IMR-90 (cell line): ENCODE measurements around the gene CDADC1. TPM values are rescaled to one million over a fixed set of nuclear protein-coding genes. Genes with fewer than 3 reads are reported as not detected.

Experiments
- ATAC-seq: fragments of 200-7000 bp; cut with Tn5 transposase; 2 replicates; pipeline ENCODE4 v1.9.1; 2020; ENCODE audit warnings: low read depth, mild to moderate bottlenecking, moderate library complexity
- BruUV-seq: library from RNA; stranded (reverse); fragments of 400-500 nt; replicated peaks from 2 replicates; lab custom pipeline; 2021; lab: Mats Ljungman, UMichigan
- CTCF ChIA-PET: fragments of 300-600 bp; formaldehyde crosslinking; extraction: SDS; loops from one replicate; lab custom pipeline; 2021; ENCODE audit warnings: antibody characterized with exemption; lab: Yijun Ruan, JAX
- POLR2A ChIA-PET: fragments of 300-600 bp; sonication (Branson Sonifier 250); formaldehyde crosslinking; loops from one replicate; lab custom pipeline; 2022; ENCODE audit warnings: antibody characterized with exemption; ENCODE audit not compliant: unreplicated experiment; lab: Charles Lee
- DNase-seq: peaks from one replicate; pipeline ENCODE4 v3.0.0; 2013
- H2AFZ ChIP-seq: replicated peaks from 2 replicates; pipeline ENCODE3; 2013; ENCODE audit warnings: low read length, mild to moderate bottlenecking; ENCODE audit not compliant: poor library complexity
- H2AK5ac ChIP-seq: 2 replicates; pipeline ENCODE4 v1.6.1; 2013; ENCODE audit warnings: low read depth, low read length, inconsistent platforms
- H2AK9ac ChIP-seq: replicated peaks from 2 replicates; pipeline ENCODE3; 2013; ENCODE audit warnings: mild to moderate bottlenecking, low read depth, low read length, moderate library complexity; ENCODE audit not compliant: poor library complexity
- H2BK120ac ChIP-seq: 2 replicates; pipeline ENCODE4 v1.6.1; 2013; ENCODE audit warnings: low read depth, low read length, inconsistent platforms
- H2BK15ac ChIP-seq: 3 replicates; pipeline ENCODE4 v1.6.1; 2013; ENCODE audit warnings: low read depth, low read length, inconsistent platforms
- H2BK20ac ChIP-seq: 2 replicates; pipeline ENCODE4 v1.6.1; 2013; ENCODE audit warnings: low read depth, mild to moderate bottlenecking, inconsistent platforms, low read length, moderate library complexity
- H2BK5ac ChIP-seq: 2 replicates; pipeline ENCODE4 v1.6.1; 2013; ENCODE audit warnings: mild to moderate bottlenecking, low read depth, low read length, inconsistent platforms; ENCODE audit not compliant: poor library complexity, severe bottlenecking
- H3K14ac ChIP-seq: replicated peaks from 2 replicates; pipeline ENCODE4 v1.6.1; 2013; ENCODE audit warnings: low read depth, low read length, inconsistent platforms
- H3K18ac ChIP-seq: 2 replicates; pipeline ENCODE4 v1.6.1; 2013; ENCODE audit warnings: low read depth, low read length, control low read depth
- H3K23ac ChIP-seq: 2 replicates; pipeline ENCODE4 v1.6.1; 2013; ENCODE audit warnings: low read depth, low read length, inconsistent platforms
- H3K27ac ChIP-seq: 2 replicates; pipeline ENCODE4 v1.5.1; 2013; ENCODE audit warnings: mild to moderate bottlenecking, control low read depth, low read length; ENCODE audit not compliant: insufficient read depth
- H3K27me3 ChIP-seq: 2 replicates; pipeline ENCODE4 v1.6.1; 2013; ENCODE audit warnings: low read length; ENCODE audit not compliant: control insufficient read depth, insufficient read depth
- H3K36me3 ChIP-seq: 2 replicates; pipeline ENCODE4 v1.6.1; 2013; ENCODE audit warnings: low read length, mixed read lengths; ENCODE audit not compliant: control insufficient read depth, insufficient read depth
- H3K4ac ChIP-seq: 2 replicates; pipeline ENCODE4 v1.6.1; 2013; ENCODE audit warnings: low read depth, low read length, inconsistent platforms
- H3K4me1 ChIP-seq: 2 replicates; pipeline ENCODE4 v1.6.1; 2013; ENCODE audit warnings: low read length, mixed read lengths; ENCODE audit not compliant: control insufficient read depth, insufficient read depth
- H3K4me2 ChIP-seq: 2 replicates; pipeline ENCODE4 v1.6.1; 2013; ENCODE audit warnings: low read depth, mild to moderate bottlenecking, control low read depth, low read length, moderate library complexity
- H3K4me3 ChIP-seq: 2 replicates; pipeline ENCODE4 v1.5.1; 2013; ENCODE audit warnings: low read depth, mild to moderate bottlenecking, control low read depth, low read length, moderate library complexity; ENCODE audit not compliant: insufficient read depth
- H3K56ac ChIP-seq: 2 replicates; pipeline ENCODE4 v1.6.1; 2013; ENCODE audit warnings: low read length, inconsistent platforms; ENCODE audit not compliant: insufficient read depth; ENCODE audit errors: extremely low read depth
- H3K79me1 ChIP-seq, 2 experiments: 2 replicates each; pipeline ENCODE4 v1.6.1; 2013; ENCODE audit warnings: low read length in 2 of 2, inconsistent platforms in 1 of 2, low read depth in 1 of 2
- H3K9ac ChIP-seq: 2 replicates; pipeline ENCODE4 v1.6.1; 2013; ENCODE audit warnings: low read depth, low read length, control low read depth
- H3K9me1 ChIP-seq: 2 replicates; pipeline ENCODE4 v1.6.1; 2013; ENCODE audit warnings: low read length, inconsistent platforms; ENCODE audit not compliant: insufficient read depth
- H3K9me3 ChIP-seq: 2 replicates; pipeline ENCODE4 v1.6.1; 2013; ENCODE audit warnings: low read length; ENCODE audit not compliant: control insufficient read depth, insufficient read depth
- H4K20me1 ChIP-seq: 2 replicates; pipeline ENCODE4 v1.6.1; 2013; ENCODE audit warnings: low read length, inconsistent platforms; ENCODE audit not compliant: insufficient read depth
- H4K5ac ChIP-seq: 2 replicates; pipeline ENCODE4 v1.6.1; 2013; ENCODE audit warnings: mild to moderate bottlenecking, low read depth, low read length, control low read depth
- H4K8ac ChIP-seq, 2 experiments: 2 replicates each; pipeline ENCODE4 v1.6.1; 2013; ENCODE audit warnings: low read depth in 2 of 2, low read length in 2 of 2, control low read depth in 1 of 2, inconsistent platforms in 1 of 2
- H4K91ac ChIP-seq: 2 replicates; pipeline ENCODE4 v1.6.1; 2013; ENCODE audit warnings: low read depth, low read length, inconsistent platforms; ENCODE audit not compliant: insufficient read depth
- BHLHE40 ChIP-seq: fragments of 150-350 bp; IDR thresholded peaks from 2 replicates; pipeline ENCODE4 v1.6.1; 2016; ENCODE audit warnings: mild to moderate bottlenecking, low read depth, low read length
- CEBPB ChIP-seq: IDR thresholded peaks from 2 replicates; pipeline ENCODE4 v1.6.1; 2012; ENCODE audit warnings: low read depth, low read length, improper control_type of control experiment
- CHD1 ChIP-seq: IDR thresholded peaks from 2 replicates; pipeline ENCODE4 v1.6.1; 2012; ENCODE audit warnings: low read depth, low read length, improper control_type of control experiment
- FOS ChIP-seq: fragments of 150-350 bp; IDR thresholded peaks from 2 replicates; pipeline ENCODE4 v1.6.1; 2016; ENCODE audit warnings: low read depth, low read length
- MAFK ChIP-seq: IDR thresholded peaks from 2 replicates; pipeline ENCODE4 v1.6.1; 2012; ENCODE audit warnings: low read depth, low read length, improper control_type of control experiment
- MAZ ChIP-seq: IDR thresholded peaks from 2 replicates; pipeline ENCODE4 v1.6.1; 2012; ENCODE audit warnings: low read depth, mild to moderate bottlenecking, low read length, improper control_type of control experiment, moderate library complexity, borderline replicate concordance
- MXI1 ChIP-seq: IDR thresholded peaks from 2 replicates; pipeline ENCODE4 v1.6.1; 2012; ENCODE audit warnings: low read depth, mild to moderate bottlenecking, low read length, moderate library complexity, borderline replicate concordance
- NFE2L2 ChIP-seq: fragments of 150-350 bp; IDR thresholded peaks from 2 replicates; pipeline ENCODE4 v1.6.1; 2016; ENCODE audit warnings: low read depth, mild to moderate bottlenecking, low read length
- POLR2A ChIP-seq: IDR thresholded peaks from 2 replicates; pipeline ENCODE4 v1.6.1; 2012; ENCODE audit warnings: mild to moderate bottlenecking, low read depth, low read length
- RAD21 ChIP-seq: IDR thresholded peaks from 2 replicates; pipeline ENCODE4 v1.6.1; 2012; ENCODE audit warnings: low read length, improper control_type of control experiment
- RCOR1 ChIP-seq: IDR thresholded peaks from 2 replicates; pipeline ENCODE4 v1.6.1; 2012; ENCODE audit warnings: mild to moderate bottlenecking, low read length, improper control_type of control experiment; ENCODE audit not compliant: insufficient replicate concordance
- SMC3 ChIP-seq: fragments of 150-350 bp; IDR thresholded peaks from 2 replicates; pipeline ENCODE4 v1.6.1; 2016; ENCODE audit warnings: low read depth, mild to moderate bottlenecking, antibody characterized with exemption, low read length, moderate library complexity
- USF2 ChIP-seq: fragments of 150-350 bp; IDR thresholded peaks from 2 replicates; pipeline ENCODE4 v1.6.1; 2017; ENCODE audit warnings: mild to moderate bottlenecking, antibody characterized with exemption, low read length, low read depth
- WGBS, 2 experiments: methylation state at CpG; one replicate each; pipeline versions ENCODE4 v1.1.5 to v1.1.7; 2013; ENCODE audit warnings: missing lambda C conversion rate in 2 of 2; ENCODE audit not compliant: insufficient read length in 1 of 2; ENCODE audit errors: extremely low coverage in 2 of 2; 5-methylcytosine and 5-hydroxymethylcytosine counted together
- dilution Hi-C: fragments of 300-500 bp; cut with HindIII; formaldehyde crosslinking; loops from one replicate; pipeline ENCODE4 v1.14.3; 2018; ENCODE audit warnings: low sequenced_read_pairs; ENCODE audit not compliant: unreplicated experiment
- in situ Hi-C: fragments of 300-500 bp; cut with MboI; formaldehyde crosslinking; loops from 3 replicates; pipeline ENCODE4 v1.14.3; 2019; ENCODE audit warnings: low sequenced_read_pairs, inconsistent platforms, mixed read lengths
- intact Hi-C: fragments of 100-400 bp; cut with micrococcal nuclease; formaldehyde crosslinking; loops from 2 replicates; pipeline ENCODE4 v1.10.0; 2022
- polyA plus RNA-seq, 3 experiments: library from polyadenylated mRNA; depleted of rRNA; stranded (reverse); fragments of >200 nt; gene quantifications; 2 replicates each; pipeline ENCODE4 v1.2.3, GENCODE V29; 2012; ENCODE audit warnings: low replicate concordance in 1 of 3
- total RNA-seq: library from RNA; depleted of rRNA; stranded (reverse); fragments of >200 nt; gene quantifications from 2 replicates; pipeline ENCODE4 v1.2.3, GENCODE V29; 2012

The CDADC1 gene
- total and polyA plus RNA-seq, 2 of the 4 experiments (the other 2 are of a cell fraction): 0.54 to 2.6 TPM

GRCh38 chr13:49259586-49259985, 11.9 kb downstream of the CDADC1 start:
- Histone ChIP-seq H3K36me3 (peaks cover 23% of the 10 kb centered on the region), H3K27me3 (no peaks in the 10 kb centered on the region), H3K9ac (no peak overlapping the region), H2AK9ac (no peak overlapping the region), H2BK5ac (no peak overlapping the region), H2BK15ac (no peak overlapping the region), H3K14ac (no peak overlapping the region), H3K4me2 (no peak overlapping the region), H3K9me3 (no peaks in the 10 kb centered on the region), H4K8ac (no peak overlapping the region), H3K18ac (no peak overlapping the region), H3K4ac (no peak overlapping the region), H3K4me1 (no peaks in the 10 kb centered on the region), H4K20me1 (no peaks in the 10 kb centered on the region), H3K56ac (no peak overlapping the region), H3K27ac (no peak overlapping the region), H2BK120ac (no peak overlapping the region), H3K79me1 (no peaks in the 10 kb centered on the region), H2AK5ac (no peak overlapping the region), H3K23ac (no peak overlapping the region), H4K5ac (no peak overlapping the region), H2AFZ (no peak overlapping the region), H3K4me3 (no peak overlapping the region), H3K9me1 (0 out of 2 replicates have a peak, but pooled peaks cover 2% of the 10 kb centered on the region), H4K91ac (no peak overlapping the region), H2BK20ac (no peak overlapping the region)
- DNase-seq (no peak), ATAC-seq (no peak)
- TF ChIP-seq BHLHE40 (no peak), NFE2L2 (no peak), USF2 (no peak), MAZ (no peak), MAFK (no peak), FOS (no peak), RCOR1 (no peak), SMC3 (no peak), CHD1 (no peak), POLR2A (no peak), CEBPB (no peak), RAD21 (no peak), MXI1 (no peak)
- POLR2A ChIA-PET: no interaction called here
- intact Hi-C loops: no loop called here
- CTCF ChIA-PET: no interaction called here
- no TSS peak for BruUV-seq
- no CpG with 5 or more reads among the region's 6 CpGs for WGBS, 2 experiments
- dilution Hi-C loops: no loop called here
- in situ Hi-C loops: no loop called here
